HG02623 (cell line): ENCODE measurements around the gene KCNK6.
"Not testable (repeated sequence)": the region's sequence is repeated elsewhere in the genome, so short reads cannot be mapped to it uniquely, and the experiment has no call there.

Experiments used
- ATAC-seq: cut with Tn5 transposase; IDR thresholded peaks from one replicate; pipeline ENCODE4 v1.9.1; 2021; ENCODE audit warnings: moderate library complexity; ENCODE audit not compliant: unreplicated experiment

The KCNK6 gene

GRCh38 chr19:38360839-38361631, 41.4 kb downstream of the KCNK6 start:
- ATAC-seq, result no peak

GRCh38 chr19:38361633-38362075, 42.0 kb downstream of the KCNK6 start:
- ATAC-seq, result no peak

- ATAC-seq, result no peak
These were observed 42.7 kb downstream of the KCNK6 start for GRCh38 chr19:38362076-38362945.

- ATAC-seq, result not testable (repeated sequence)
These were observed 43.5 kb downstream of the KCNK6 start for GRCh38 chr19:38362946-38363688.

- ATAC-seq, result no peak
These were observed 47.4 kb downstream of the KCNK6 start for GRCh38 chr19:38367041-38367440.

- no peak for ATAC-seq
These were observed 49.9 kb downstream of the KCNK6 start for GRCh38 chr19:38369584-38369983.

- ATAC-seq, result no peak
These were observed 50.7 kb downstream of the KCNK6 start for GRCh38 chr19:38370299-38370698.

- ATAC-seq, result no peak
These were observed 51.4 kb downstream of the KCNK6 start for GRCh38 chr19:38371081-38371480.

- ATAC-seq, result no peak
These were observed 54.3 kb downstream of the KCNK6 start for GRCh38 chr19:38373907-38374331.

GRCh38 chr19:38374332-38375097, 54.9 kb downstream of the KCNK6 start, which contains the start of gene PSMD8:
Gene PSMD8, plus strand, starts transcription at chr19:38374571. Its CDS starts 31 bp downstream, at chr19:38374602.
- ATAC-seq, result peak; percentile 93

GRCh38 chr19:38375098-38375493, 55.5 kb downstream of the KCNK6 start:
- no peak for ATAC-seq

GRCh38 chr19:38375748-38376147, 56.1 kb downstream of the KCNK6 start:
- no peak for ATAC-seq

- ATAC-seq, result no peak
These were observed 56.9 kb downstream of the KCNK6 start for GRCh38 chr19:38376576-38376975.

GRCh38 chr19:38377052-38377451, 57.4 kb downstream of the KCNK6 start:
- no peak for ATAC-seq

GRCh38 chr19:38378866-38379265, 59.2 kb downstream of the KCNK6 start:
- no peak for ATAC-seq

GRCh38 chr19:38381138-38381537, 61.5 kb downstream of the KCNK6 start:
- no peak for ATAC-seq
